Spinal cord (tissue), 10 donors: ENCODE results near the gene PARP12. TPM values are rescaled to one million over a fixed set of nuclear protein-coding genes. Genes with fewer than 3 reads are reported as not detected.

Source experiments
- DNase-seq, 6 donors: peaks; one replicate each; pipeline versions ENCODE4 v3.0.0 to v3.0.0-alpha.2; 2013 to 2015; ENCODE audit warnings: low spot score in 6 of 6, low read depth in 4 of 6
- H3K27ac ChIP-seq: one replicate; pipeline ENCODE4 v1.5.1; 2013; ENCODE audit warnings: low read depth, low read length, control low read depth
- H3K27me3 ChIP-seq: one replicate; pipeline ENCODE4 v1.6.1; 2013; ENCODE audit warnings: low read length; ENCODE audit not compliant: control insufficient read depth, insufficient read depth
- H3K36me3 ChIP-seq: one replicate; pipeline ENCODE4 v1.6.1; 2013; ENCODE audit warnings: low read length; ENCODE audit not compliant: control insufficient read depth, insufficient read depth
- H3K4me1 ChIP-seq: one replicate; pipeline ENCODE4 v1.6.1; 2013; ENCODE audit warnings: low read length; ENCODE audit not compliant: control insufficient read depth, insufficient read depth
- H3K4me3 ChIP-seq: one replicate; pipeline ENCODE4 v1.5.1; 2013; ENCODE audit warnings: low read depth, low read length, control low read depth
- H3K9me3 ChIP-seq: one replicate; pipeline ENCODE4 v1.6.1; 2013; ENCODE audit warnings: low read length; ENCODE audit not compliant: control insufficient read depth, insufficient read depth
- WGBS: methylation state at CpG from one replicate; pipeline ENCODE4 v1.1.5; 2013; ENCODE audit warnings: missing lambda C conversion rate; ENCODE audit not compliant: insufficient coverage; 5-methylcytosine and 5-hydroxymethylcytosine counted together
- polyA plus RNA-seq, 2 donors: library from polyadenylated mRNA; unstranded; fragments of 120-200 nt; gene quantifications; one replicate each; pipeline ENCODE4 v1.2.1, GENCODE V29; 2013; ENCODE audit not compliant: insufficient read length in 2 of 2
- total RNA-seq, 2 donors: library from RNA; depleted of rRNA in 1 of 2; stranded (reverse); fragments of 120-200 nt in 1 of 2; fragments of >200 nt in 1 of 2; gene quantifications; one replicate each; pipeline versions ENCODE4 v1.2.3 to v1.2.4, GENCODE V29; 2013 to 2014
- donor health status: healthy.

PARP12 gene
- total and polyA plus RNA-seq, 4 donors, result 10.5 to 18.6 (median 16.9) TPM

GRCh38 chr7:140028311-140028710 is 34.4 kb downstream of the PARP12 start:
- Histone ChIP-seq H3K4me1 (no peaks in the 10 kb centered on the region), H3K4me3 (no peak overlapping the region), H3K36me3 (peaks cover 4% of the 10 kb centered on the region), H3K27ac (no peak overlapping the region), H3K9me3 (no peaks in the 10 kb centered on the region), H3K27me3 (no peaks in the 10 kb centered on the region)
- 100% methylated on average over 1 of the region's 4 CpGs for WGBS
- DNase-seq, result no peak

- DNase-seq, result peak in 1 of 6 donors; percentile 46
Measured at GRCh38 chr7:140027858-140028257, 34.9 kb downstream of the PARP12 start.

DNA sequence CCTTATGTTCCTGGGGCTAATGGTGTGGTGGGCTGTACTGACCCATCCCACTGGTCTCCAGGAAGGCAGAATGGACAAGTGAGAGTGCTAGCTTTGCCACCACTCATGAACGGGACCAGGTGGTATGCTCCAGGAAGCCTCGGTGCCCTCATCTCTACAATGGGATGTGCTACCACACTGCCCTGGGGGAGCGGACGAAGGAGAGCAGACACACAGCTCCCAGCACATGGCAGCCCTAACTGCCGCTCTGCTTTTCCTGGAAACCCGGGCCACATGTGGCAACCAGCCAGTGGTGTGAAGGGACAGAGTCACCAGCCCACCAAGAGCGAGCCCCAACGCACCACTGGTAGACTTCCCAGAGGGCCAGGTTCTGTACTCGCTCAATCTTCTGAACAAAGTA is 35.8 kb downstream of the PARP12 start:
- H3K36me3 ChIP-seq, result peaks cover 4% of the 10 kb centered on the region
- WGBS, result 95% methylated on average over 9 of the region's 9 CpGs
- no peaks in the 10 kb centered on the region for H3K27me3 ChIP-seq
- no peak overlapping the region for H3K4me3 ChIP-seq
- H3K27ac ChIP-seq, result no peak overlapping the region
- no peaks in the 10 kb centered on the region for H3K9me3 ChIP-seq
- no peaks in the 10 kb centered on the region for H3K4me1 ChIP-seq
- DNase-seq, result no peak

More at GRCh38 chr7:140027858-140028257, 34.9 kb downstream of the PARP12 start:
- Histone ChIP-seq H3K9me3 (no peaks in the 10 kb centered on the region), H3K27me3 (no peaks in the 10 kb centered on the region), H3K4me1 (no peaks in the 10 kb centered on the region), H3K27ac (no peak overlapping the region), H3K36me3 (peaks cover 4% of the 10 kb centered on the region), H3K4me3 (no peak overlapping the region)
- 48% methylated on average over 8 of the region's 9 CpGs for WGBS

GRCh38 chr7:140025814-140026433 is 36.8 kb downstream of the PARP12 start:
- no peaks in the 10 kb centered on the region for H3K27me3 ChIP-seq
- H3K4me1 ChIP-seq, result no peaks in the 10 kb centered on the region
- no peaks in the 10 kb centered on the region for H3K9me3 ChIP-seq
- no peak for DNase-seq
- no peak overlapping the region for H3K27ac ChIP-seq
- H3K4me3 ChIP-seq, result no peak overlapping the region
- peaks cover 4% of the 10 kb centered on the region for H3K36me3 ChIP-seq
- WGBS, result 96% methylated on average over 10 of the region's 12 CpGs

DNA sequence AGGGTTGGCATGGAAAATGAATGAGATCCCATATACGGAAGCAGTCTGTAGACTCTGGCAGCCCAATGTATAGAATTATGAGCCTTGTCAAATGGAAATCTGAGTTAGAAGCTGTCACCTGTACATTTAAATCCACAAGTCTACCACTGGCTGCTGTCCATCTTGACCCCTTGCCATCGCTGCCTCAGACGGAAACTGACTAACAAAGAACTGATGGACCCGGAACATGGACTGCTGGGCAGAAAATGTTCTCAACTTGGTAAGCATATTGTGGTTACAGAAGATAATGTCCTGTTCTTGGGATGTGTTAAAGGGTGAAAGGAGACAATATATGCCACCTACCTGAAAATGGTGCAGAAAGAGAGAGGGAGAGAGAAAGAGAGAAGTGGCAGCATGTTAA is 37.5 kb downstream of the PARP12 start:
- Histone ChIP-seq H3K27me3 (no peaks in the 10 kb centered on the region), H3K4me3 (no peak overlapping the region), H3K4me1 (no peaks in the 10 kb centered on the region), H3K36me3 (peaks cover 4% of the 10 kb centered on the region), H3K9me3 (no peaks in the 10 kb centered on the region), H3K27ac (no peak overlapping the region)
- WGBS, result 95% methylated on average over 3 of the region's 4 CpGs
- DNase-seq, result no peak

- H3K27me3 ChIP-seq, result no peaks in the 10 kb centered on the region
- H3K9me3 ChIP-seq, result no peaks in the 10 kb centered on the region
- DNase-seq, result no peak
- H3K4me1 ChIP-seq, result no peaks in the 10 kb centered on the region
- 89% methylated on average over 13 of the region's 18 CpGs for WGBS
- no peak overlapping the region for H3K4me3 ChIP-seq
- H3K27ac ChIP-seq, result no peak overlapping the region
- peaks cover 4% of the 10 kb centered on the region for H3K36me3 ChIP-seq
Measured at GRCh38 chr7:140024585-140024984, 38.2 kb downstream of the PARP12 start.

DNA sequence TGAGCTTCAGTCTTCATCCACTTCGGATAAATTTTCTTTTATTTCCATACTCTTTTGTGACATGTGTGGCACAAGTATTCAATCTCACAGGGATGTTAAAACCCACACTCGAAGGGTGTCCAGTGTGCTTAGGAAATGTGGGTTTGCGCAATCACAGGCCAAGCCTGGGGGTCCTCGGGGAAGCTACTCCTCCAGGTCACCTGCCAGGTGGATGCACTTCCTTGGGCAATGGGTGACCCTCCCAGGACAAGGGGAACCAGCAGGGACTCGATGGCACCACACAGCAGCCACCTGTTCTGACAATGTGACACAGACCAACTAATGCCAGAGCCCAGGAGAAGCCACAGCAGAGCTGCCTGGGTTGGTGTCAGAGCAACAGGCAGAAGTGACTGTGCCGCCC is 39.0 kb downstream of the PARP12 start:
- H3K4me3 ChIP-seq, result no peak overlapping the region
- no peaks in the 10 kb centered on the region for H3K9me3 ChIP-seq
- H3K4me1 ChIP-seq, result no peaks in the 10 kb centered on the region
- H3K27ac ChIP-seq, result no peak overlapping the region
- H3K36me3 ChIP-seq, result peaks cover 4% of the 10 kb centered on the region
- 89% methylated on average over 4 of the region's 6 CpGs for WGBS
- no peaks in the 10 kb centered on the region for H3K27me3 ChIP-seq
- DNase-seq, result no peak

- Histone ChIP-seq H3K9me3 (no peaks in the 10 kb centered on the region), H3K4me1 (no peaks in the 10 kb centered on the region), H3K4me3 (no peak overlapping the region), H3K27ac (no peak overlapping the region), H3K36me3 (peaks cover 4% of the 10 kb centered on the region), H3K27me3 (no peaks in the 10 kb centered on the region)
- DNase-seq, result no peak
- WGBS, result 79% methylated on average over 5 of the region's 7 CpGs
Measured at GRCh38 chr7:140022582-140023211, 40.1 kb downstream of the PARP12 start.

DNA sequence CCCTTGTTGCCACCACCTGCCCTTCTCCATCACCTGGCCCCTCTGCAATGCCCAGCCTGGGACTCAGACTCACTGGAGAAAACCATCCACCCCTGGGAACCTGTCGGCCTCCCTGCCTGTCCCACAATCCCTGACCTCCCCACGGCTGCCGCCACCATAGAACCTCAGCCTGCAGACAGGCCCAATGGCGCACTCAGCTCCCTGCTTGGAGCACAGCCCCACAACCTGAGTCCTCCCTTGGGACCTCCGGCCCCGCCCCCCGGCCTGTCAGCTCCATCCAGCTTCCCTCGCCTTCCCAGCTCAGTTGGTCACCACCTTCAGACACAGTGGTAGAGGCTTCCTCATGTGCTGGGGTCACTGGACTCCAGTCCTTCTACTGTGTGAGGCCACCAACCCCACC is 41.1 kb downstream of the PARP12 start:
- 96% methylated on average over 8 of the region's 8 CpGs for WGBS
- Histone ChIP-seq H3K36me3 (peaks cover 4% of the 10 kb centered on the region), H3K4me1 (no peaks in the 10 kb centered on the region), H3K9me3 (no peaks in the 10 kb centered on the region), H3K27ac (no peak overlapping the region), H3K27me3 (no peaks in the 10 kb centered on the region), H3K4me3 (no peak overlapping the region)
- no peak for DNase-seq

DNA sequence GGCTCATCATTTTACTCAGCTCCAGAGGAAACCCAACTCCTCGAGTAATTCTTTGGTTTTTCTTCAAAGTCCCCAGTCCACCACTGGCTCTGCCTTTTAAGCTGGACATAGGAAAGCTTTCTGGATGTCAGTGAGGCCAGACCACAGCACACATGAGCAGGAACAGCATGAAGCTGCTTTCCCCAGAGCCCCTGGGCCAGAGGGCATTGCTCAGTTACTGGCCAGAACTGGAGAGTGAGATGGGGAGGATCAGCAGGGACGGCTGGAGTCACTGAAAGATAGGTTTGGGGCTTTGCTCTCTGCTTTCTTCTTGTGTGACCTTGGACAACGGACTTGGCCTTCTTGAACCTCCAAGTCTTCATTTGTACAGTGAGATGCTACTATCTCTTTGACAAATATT is 43.1 kb downstream of the PARP12 start:
- Histone ChIP-seq H3K4me1 (no peaks in the 10 kb centered on the region), H3K27ac (no peak overlapping the region), H3K4me3 (no peak overlapping the region), H3K9me3 (no peaks in the 10 kb centered on the region), H3K36me3 (peaks cover 2% of the 10 kb centered on the region), H3K27me3 (no peaks in the 10 kb centered on the region)
- WGBS, result 58% methylated on average over 2 of the region's 3 CpGs
- no peak for DNase-seq
